NCI-H2107 treated with DMSO at 0.1 percent for 48 hours (cell line): ENCODE results near the gene KRTAP12-4.
A peak's percentile ranks its signal among the peaks of the same experiment; 100 is the strongest.
"Not testable (repeated sequence)": the region's sequence is repeated elsewhere in the genome, so short reads cannot be mapped to it uniquely, and the experiment has no call there.

Experiments
- DNase-seq: peaks from one replicate; lab custom pipeline; 2025; ENCODE audit not compliant: unreplicated experiment; lab: John Stamatoyannopoulos, UW

KRTAP12-4 gene

DNA sequence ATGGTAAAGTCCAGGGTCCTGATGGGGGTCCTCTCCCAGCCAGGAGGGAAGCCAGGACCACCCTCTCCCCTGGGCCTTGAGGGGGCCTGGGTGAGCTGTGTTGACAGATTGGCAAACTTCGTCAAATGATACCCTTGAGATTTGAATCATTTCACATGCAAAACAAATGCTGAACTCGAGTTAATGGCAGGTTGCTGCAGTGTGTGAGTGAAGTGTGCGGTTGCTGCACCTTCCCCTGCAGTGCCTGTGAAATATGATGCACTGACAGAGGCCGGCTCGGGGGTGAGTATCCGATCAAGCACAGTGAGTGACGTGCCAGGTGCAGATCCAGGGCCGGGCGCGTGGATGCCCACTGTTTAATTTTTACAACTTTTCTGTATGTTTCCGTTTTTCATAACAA, 33.2 kb upstream of the KRTAP12-4 start:
- DNase-seq = peak; percentile 88

DNA sequence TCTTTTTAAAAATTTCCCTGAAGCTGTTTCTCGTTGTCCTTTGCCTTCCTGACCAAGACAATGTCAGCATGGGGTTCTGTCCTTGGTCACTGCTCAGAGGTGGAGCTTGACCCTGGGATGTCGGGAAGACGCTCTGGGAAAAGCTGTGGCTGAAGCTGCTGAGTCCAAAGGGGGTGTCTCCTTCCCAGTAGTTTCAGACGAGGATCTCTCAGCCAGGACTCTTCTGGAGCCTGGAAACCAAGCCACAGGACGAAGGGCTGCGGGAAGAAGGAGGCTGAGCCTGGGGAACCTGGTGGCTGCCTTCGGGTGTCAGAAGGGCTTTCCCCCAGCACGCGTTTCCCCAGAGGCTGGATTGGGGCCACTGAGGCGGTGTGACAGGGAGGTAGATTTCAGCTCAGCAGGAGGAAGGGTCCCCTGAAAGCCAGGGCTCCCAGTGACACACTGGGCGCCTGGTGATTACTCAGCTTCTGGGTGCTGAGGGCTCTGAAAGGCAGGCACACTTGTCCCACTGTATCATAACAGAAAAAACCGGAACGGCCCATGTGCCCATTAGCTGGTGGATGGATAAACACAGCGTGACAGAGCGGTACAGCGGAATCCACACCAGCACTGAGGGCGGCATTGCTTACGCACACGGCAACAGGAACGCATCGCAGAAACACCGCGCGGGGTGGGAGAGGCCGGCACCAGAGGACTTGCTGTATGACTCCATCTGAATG, 32.5 kb upstream of the KRTAP12-4 start:
- DNase-seq = peak; percentile 46

DNA sequence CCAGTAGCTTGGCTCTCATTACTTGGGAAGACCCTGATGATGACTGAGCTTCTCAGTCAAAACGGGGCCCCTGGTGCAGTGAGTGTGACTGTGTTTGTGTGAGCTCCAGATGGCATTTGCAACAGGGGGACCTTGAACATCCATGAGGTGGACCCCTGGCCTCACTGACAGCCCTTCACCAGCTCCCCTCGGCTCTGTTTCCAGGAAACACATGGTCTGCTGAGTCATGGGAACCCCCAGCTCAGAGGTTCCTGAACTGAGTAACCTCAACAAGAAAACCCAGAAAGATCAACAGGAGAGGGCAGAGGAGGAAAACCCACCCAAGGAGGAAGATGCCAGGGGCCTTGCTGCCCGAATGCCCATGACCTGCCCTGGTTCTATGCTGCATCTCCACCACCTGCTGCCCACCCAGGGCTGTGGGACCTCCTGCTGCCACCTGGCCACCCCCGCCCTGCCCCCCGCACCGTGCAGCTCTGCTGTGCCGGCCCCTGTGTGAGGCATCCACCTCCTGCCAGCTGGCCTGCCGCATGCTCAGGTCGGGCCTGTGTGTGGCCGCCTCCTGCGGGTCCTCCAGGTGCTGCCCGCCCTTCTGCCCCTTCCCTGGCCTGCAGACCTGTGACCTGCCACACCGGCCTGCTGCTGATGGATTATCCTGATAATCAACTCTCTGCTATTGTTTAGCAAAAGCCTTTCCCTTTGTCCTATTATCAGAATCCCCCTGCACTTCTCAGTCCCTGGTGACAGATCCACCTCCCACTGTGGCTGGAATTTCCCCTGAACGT, 31.7 kb upstream of the KRTAP12-4 start:
- no peak for DNase-seq

DNA sequence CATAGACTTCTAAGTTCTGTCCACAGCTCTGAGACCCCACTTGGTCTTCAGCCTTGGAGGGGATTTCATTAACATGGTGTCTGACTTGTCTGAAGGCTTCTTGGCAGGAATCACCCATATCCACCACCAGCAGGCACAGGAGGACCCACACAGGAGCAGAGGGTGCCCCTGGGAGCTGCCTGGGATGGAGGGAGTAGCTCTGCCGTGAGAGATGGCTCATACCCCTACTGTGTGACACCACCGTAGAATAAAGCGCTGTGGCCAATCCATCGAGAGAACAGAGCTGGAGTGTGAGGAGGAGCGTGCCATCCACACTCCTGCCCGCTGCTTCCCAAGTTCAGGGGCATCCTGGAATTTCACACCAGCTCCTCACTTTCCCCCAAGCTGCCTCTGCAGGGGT, 30.6 kb upstream of the KRTAP12-4 start:
- not testable (repeated sequence) for DNase-seq

DNA sequence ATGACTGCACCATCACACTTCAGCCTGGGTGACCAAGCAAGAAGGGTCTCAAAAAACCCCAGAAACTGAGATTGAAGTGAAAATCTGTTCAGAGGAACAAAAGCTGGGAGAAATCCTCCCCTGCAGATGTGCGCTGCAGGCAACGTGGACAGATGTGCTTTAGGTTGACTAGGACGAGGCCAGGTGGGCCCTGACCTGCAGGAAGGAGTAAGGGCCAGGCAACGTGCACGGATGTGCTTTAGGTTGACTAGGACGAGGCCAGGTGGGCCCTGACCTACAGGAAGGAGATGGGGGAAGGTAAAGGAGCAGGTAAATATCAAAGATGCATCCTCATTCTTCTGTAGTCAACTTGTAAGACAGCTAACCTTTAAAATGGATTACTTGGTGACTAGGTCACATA, 30.0 kb upstream of the KRTAP12-4 start:
- DNase-seq = no peak

DNA sequence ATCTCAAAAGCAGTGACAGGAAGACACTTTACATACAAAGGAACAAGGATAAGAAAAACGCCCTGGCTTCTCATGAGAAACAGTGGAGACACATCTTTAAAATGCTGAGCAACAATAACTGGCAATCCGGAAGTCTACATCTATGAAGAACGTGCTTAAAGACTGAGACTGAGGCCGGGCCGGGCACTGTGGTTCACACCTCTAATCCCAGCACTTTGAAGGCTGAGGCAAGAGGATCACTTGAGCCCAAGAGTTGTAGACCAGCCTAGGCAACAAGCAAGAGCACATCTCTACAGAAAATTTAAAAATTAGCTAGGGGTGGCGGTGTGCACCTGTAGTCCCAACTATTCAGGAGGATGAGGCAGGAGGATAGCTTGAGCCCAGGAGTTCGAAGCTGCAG, 29.6 kb upstream of the KRTAP12-4 start:
- no peak for DNase-seq

DNA sequence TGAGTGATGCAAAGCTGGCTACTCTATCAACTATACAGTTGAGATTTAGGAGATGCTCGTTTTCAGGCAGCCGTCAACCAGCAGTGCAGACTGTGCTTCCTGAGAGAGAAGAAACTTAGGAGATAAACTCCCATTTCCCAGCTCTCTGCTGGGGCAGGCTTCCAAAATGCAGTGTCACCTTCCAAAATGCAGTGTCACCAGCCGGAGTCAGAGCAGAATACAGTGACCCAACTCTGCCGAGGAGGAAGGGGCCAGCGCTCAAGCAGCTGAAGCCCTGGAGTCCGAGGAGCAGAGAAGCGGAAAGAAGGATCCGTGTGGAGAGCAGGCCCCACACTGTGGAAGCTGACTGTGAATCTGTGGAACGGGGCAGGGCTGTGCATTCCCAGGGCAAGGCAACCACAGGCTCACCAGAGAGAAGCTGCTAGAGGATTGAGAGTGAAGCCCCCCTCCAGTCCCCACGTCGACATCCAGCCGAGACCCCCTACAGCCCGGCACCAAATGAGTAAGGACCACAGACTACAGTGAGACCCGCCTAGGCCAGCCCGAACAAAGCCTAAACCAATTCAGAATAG, 28.2 kb upstream of the KRTAP12-4 start:
- DNase-seq = no peak

DNA sequence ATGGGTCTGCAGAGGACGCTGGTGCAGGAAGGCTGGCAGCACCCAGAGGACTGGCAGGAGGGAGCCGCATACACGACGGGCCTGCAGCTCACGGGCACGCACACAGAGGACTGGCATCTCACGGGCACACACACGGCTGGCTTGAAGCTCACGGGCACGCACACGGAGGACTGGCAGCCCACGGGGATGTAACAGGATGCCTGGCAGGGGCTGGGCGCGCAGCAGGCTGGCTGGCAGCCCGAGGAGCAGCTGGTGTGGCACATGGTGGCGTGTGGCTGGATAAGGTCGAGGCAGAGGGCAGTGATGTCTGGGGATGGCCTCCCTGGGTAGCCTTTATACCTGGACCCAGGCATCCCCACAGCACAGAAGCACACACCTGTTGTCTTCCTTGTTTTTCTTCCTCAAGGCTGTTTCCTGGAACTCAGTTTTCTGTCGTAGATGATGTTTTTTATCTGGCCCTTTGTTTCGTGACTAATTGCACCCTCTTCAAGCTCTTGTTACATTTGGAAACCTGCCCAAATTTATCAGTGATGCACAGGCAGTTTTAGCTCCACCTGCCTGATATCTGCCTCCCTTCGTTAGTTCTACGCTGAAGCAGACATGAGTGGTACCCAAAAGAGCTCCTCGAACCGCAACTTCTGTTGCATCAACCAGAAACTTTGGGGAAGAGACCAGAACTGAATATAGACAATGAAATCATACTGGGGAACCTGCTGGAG, 27.6 kb upstream of the KRTAP12-4 start, which contains the start of gene KRTAP12-1:
TSS of gene KRTAP12-1 (minus strand) at position 303 of the 719 bp plus-strand sequence. CDS start at position 263, 40 bp downstream.
- peak; percentile 93 for DNase-seq

DNA sequence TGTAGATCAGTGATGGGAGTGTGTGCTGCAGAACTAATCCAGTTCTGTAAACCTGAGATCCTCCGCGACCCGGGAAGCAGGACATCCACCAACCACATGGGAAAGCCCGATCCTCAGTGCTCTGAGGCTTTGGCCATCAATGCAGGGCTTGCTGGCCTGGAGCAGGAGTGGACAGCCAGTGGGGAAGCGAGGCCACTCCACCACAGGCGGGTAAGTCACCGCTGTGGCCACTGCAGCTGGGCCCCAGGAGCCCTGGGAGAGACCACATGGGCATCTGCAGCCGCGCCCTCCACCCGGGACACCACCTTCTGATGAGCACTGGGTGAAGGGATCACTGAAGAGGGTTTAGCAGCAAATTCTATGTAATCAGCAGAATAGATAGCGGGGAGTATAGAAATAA, 26.7 kb upstream of the KRTAP12-4 start:
- DNase-seq = no peak

DNA sequence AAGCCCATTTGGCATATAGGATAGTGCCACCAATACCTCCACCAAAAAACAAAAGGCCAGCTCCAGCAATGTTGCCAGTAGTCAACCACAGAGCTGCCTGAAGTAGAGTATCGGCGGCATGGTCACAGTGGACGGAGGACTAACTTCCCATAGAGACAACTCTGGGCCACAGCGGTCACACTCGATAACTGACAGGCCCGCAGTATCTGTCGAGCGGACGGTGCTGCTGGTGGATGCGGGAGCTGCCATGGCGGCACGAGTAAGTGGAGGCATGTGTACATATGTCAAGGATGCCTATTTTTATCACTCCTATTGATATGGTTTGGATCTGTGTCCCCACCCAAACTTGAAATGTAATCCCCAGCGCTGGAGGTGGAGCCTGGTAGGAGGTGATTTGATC, 23.4 kb upstream of the KRTAP12-4 start:
- DNase-seq = no peak

DNA sequence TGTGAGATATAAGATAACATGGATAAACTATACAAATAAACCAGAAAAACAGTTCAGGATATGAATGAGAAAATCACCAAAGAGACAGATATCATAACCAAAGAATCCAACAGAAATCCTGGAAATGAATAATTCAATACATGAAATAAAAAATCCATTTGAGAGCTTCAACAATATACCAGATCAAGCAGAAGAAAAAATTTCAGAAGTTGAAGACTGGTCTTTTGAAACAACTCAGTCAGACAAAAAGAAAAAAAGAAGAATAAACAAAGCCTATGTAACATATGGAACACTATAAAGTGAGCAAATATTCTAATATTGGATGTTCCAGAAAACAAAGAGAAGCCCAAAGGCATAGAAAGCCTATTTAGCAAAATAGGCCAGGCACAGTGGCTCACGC, 17.5 kb upstream of the KRTAP12-4 start:
- DNase-seq = no peak

DNA sequence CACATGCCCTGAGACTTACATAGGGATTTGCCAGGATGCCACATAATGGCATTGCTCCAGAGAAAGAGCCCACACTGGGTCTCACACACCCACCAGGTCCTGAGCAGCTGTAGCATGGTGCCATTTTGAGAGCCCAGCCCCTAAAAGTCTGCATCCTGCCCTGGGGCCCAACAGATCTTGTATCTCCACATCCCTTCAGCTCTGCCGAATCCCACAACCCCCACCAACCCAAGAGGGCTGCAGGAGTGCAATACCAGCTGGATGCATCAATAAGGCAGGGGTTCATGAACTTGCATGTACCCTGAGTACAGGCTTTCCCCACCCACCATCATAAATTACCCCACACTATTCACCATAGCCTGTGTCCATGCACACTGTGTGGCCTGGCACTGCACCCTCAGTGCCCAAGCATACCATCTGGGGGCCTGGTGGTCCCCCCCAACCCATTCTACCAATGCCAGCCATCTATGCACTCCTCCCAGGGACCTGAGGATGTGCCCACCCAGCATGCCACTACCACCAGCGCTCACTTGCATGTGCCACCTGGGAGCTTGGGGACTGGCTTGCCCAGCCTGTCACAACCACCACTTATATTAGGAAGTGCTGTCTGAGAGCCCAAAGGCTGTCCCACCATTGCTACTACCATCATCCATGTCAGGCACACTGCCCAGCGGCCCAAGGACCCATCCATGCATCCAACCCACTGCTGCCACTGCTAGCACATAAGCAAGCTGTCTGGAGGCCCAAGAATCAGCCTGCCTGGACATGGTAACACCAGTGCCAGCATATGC, 16.4 kb upstream of the KRTAP12-4 start:
- no peak for DNase-seq

DNA sequence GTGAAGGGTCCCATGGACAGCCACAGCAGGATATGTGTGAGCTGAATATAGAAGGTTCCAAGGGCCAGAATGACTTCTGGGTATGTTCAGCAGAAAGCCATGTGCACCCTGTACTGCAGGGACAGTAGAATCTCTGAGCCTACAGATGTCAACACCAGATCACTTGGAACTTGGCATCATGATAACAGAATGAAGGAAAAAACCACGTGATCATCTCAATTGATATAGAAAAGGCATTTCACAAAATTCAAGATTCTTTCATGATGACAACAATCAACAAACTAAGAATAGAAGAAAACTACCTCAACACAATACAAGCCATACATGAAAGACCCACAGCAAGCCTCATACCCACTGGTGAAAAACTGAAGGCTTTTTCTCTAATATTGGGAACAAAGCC, 13.2 kb upstream of the KRTAP12-4 start:
- no peak for DNase-seq

DNA sequence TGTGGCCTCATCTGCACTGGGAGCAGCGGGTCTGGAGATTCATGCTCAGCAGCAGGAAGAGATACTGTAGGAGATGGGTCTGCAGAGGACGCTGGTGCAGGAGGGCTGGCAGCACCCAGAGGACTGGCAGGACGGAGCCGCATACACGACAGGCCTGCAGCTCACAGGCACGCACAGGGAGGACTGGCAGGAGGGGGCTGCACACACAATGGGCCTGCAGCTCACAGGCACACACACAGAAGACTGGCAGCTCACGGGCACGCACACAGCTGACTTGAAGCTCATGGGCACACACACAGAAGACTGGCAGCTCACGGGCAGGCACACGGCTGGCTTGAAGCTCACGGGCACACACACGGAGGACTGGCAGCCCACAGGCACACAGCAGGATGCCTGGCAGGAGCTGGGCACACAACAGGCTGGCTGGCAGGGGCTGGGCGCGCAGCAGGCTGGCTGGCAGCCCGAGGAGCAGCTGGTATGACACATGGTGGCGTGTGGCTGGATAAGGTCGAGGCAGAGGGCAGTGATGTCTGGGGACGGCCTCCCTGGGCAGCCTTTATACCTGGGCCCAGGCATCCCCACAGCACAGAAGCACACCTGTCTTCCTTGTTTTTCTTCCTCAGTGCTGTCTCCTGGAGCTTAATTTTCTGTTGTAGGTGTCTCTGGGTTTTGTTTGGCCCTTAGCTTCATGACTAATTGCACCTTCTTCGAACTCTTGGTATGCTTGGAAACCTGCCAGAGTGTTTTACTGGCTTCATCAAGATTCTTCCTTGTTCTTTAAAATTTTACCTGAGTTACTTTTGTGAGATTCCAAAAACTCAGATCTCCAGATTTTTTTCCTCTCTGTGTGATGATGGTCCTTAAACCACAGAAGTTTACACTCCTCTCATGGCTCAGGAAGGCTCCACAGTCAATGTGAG, 12.2 kb upstream of the KRTAP12-4 start, which contains the start of gene KRTAP12-2:
TSS of gene KRTAP12-2 (minus strand) at position 527 of the 920 bp plus-strand sequence. CDS start at position 486, 41 bp downstream.
- DNase-seq = no peak

DNA sequence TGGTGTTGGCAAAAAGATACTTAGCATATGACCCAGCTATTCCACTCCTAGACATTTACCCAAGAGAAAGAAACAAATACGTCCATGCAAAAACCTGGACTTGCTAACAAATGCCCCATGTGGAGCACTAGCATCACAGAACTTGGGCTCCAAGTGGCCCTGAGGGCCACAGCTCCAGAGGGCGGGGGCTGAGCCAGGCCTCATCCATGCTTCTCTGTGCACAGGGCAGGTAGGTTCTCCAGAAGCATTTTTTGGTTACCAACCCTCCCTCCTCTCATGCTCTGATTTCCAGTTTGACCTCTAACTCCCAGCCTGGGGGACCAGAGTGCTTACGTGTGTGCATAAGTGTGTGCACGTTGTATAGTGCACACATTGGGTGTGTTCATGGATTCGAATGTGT, 10.2 kb upstream of the KRTAP12-4 start:
- DNase-seq = no peak

DNA sequence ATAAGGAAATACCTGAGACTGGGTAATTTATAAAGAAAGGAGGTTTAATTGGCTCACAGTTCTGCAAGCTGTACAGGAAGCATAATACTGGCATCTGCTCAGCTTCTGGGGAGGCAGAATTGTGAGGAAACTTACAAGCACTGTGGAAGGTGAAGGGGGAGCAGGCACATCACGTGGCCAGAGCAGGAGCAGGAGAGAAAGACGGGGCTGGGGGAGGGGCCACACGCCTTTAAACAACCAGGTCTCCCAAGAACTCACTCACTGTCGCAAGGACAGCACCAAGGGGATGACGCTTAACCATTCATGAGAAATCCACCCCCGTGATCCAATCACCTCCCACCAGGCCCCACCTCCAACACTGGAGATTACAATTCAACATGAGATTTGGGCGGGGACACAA, 7.1 kb upstream of the KRTAP12-4 start:
- DNase-seq = not testable (repeated sequence)

DNA sequence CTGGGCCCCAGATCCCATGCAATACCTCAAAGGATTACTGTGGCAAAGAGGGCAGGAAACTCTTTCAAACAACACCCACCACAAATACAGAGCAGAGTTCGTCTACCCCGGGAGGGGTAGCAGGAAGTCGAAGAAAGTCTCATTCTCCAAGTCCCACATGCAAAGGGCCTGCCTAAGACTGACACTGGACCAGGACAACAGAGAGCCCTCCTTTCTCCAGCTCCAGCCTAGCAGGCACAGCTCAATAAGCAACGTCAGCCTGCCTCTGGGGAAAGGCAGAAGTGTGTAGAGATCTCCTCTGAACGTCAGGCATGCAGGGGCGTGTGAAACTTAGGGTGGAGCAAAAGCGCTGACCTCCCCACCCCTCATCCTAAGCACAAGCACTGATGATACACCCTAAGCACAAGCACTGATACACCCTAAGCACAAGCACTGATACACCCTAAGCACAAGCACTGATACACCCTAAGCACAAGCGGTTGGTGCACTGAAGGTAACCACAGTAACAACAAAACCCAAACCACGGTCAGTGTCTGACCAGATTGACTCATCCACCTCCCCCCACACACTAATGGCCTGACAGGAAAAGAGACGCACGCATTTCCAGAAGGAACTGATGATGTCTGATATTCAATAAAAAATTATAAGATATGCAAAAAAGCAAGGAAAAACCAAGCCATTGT, 4.6 kb upstream of the KRTAP12-4 start:
- no peak for DNase-seq

DNA sequence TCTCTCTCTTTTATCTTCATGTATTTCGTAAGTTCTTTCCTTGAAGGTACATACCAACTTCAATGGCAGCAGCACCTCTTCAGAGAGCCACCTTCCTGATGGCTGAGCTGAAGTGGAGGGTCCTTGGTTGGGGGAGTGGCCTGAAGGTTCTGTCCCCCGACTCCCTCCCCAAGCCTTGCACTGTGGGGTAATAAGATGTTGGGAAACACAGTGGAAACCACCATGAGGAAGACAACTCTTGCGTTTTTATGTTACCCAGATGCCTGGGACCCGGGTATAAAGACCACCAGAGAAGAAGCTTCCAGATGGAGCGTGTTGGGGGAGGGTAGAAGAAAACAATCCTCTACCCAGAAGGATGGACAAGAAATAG, 4.1 kb upstream of the KRTAP12-4 start:
- no peak for DNase-seq
